Measurements from ENCODE around the gene CXXC5. TPM values are rescaled to one million over a fixed set of nuclear protein-coding genes. Genes with fewer than 3 reads are reported as not detected.
"Not testable (repeated sequence)": the region's sequence is repeated elsewhere in the genome, so short reads cannot be mapped to it uniquely, and the experiment has no call there.

Gene CXXC5
- total RNA-seq, 1 experiment from 2014 or later: 92.3 TPM

DNA sequence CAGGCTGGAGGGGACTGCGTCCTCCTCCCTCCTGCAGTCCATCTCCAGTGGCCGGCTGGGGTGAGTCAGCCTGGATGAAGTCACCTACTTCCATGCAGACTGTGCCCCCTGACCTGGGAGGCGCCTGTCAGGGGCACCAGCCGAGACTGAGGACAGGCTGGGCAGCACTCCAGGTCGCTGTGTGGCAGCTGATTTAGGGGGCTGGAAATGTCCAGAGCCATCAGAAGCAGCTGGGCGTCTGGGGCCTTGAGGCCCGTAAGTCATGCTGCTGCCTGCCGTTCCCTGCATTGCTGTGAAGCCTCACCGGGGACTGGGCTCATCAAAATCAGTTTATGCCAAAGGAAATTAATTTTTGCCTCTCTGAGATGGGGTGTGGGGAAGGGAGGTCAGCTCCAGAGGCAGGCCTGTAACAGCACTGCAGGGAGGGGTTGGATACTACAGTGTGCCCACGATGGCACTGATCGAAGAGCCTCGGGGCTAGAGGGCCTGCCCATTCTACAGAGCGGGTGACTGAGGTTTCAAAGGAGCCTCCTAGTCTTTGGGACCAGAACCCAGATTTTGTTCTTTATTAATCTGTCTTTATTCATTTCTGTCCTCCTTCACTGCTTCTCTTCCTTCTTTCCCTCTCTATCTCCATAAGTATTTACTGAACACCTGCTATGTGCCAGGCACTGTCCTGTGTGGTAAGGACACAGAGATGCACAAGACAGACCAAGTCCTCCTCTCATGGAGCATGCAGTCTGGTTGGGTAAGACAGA, 77.1 kb downstream of the CXXC5 start:
- H3K4me1 Mint-ChIP-seq (ENCODE audit: low read depth, unreplicated experiment): peaks cover 8% of the 10 kb centered on the region
- H3K9me3 Mint-ChIP-seq (ENCODE audit: unreplicated experiment): no peaks in the 10 kb centered on the region
- POLR2A ChIA-PET: no interaction called here
- no peak for DNase-seq
- CTCF ChIA-PET: no interaction called here
- BruUV-seq (replicated peaks): no TSS peak
- H3K27me3 ChIP-seq (replicated peaks; ENCODE audit: control insufficient read depth, insufficient read depth, low read length): no peaks in the 10 kb centered on the region
- H3K36me3 ChIP-seq (ENCODE audit: control insufficient read depth, insufficient read depth, low read length): no peaks in the 10 kb centered on the region
- H3K36me3 Mint-ChIP-seq (ENCODE audit: insufficient read depth, unreplicated experiment): no peaks in the 10 kb centered on the region
- H3K4me3 Mint-ChIP-seq (ENCODE audit: unreplicated experiment): no peak overlapping the region
- no peak overlapping the region for H3K4me3 ChIP-seq (ENCODE audit: low read depth, low read length)
- no peaks in the 10 kb centered on the region for H3K27me3 Mint-ChIP-seq (ENCODE audit: insufficient read depth, unreplicated experiment)
- TF ChIP-seq, protein P1, sequence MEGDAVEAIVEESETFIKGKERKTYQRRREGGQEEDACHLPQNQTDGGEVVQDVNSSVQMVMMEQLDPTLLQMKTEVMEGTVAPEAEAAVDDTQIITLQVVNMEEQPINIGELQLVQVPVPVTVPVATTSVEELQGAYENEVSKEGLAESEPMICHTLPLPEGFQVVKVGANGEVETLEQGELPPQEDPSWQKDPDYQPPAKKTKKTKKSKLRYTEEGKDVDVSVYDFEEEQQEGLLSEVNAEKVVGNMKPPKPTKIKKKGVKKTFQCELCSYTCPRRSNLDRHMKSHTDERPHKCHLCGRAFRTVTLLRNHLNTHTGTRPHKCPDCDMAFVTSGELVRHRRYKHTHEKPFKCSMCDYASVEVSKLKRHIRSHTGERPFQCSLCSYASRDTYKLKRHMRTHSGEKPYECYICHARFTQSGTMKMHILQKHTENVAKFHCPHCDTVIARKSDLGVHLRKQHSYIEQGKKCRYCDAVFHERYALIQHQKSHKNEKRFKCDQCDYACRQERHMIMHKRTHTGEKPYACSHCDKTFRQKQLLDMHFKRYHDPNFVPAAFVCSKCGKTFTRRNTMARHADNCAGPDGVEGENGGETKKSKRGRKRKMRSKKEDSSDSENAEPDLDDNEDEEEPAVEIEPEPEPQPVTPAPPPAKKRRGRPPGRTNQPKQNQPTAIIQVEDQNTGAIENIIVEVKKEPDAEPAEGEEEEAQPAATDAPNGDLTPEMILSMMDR (IDR thresholded peaks at IDR 0.05; ENCODE audit: insufficient read depth in 1 of 2, low read depth in 1 of 2, low read length in 1 of 2, severe bottlenecking in 1 of 2, unreplicated experiment in 1 of 2): no peak
- no peak overlapping the region for H3K27ac Mint-ChIP-seq (ENCODE audit: unreplicated experiment)
- peaks cover 4% of the 10 kb centered on the region; the same call in 1 of the 2 replicates for H3K4me1 ChIP-seq
- peaks cover under 1% of the 10 kb centered on the region for H3K9me3 ChIP-seq
- intact Hi-C loops (cut with micrococcal nuclease; ENCODE audit: unreplicated experiment): loop anchor here (1.0 kb wide), 1 partner anchor 21 kb away; no protein-coding TSS in a partner anchor

GRCh38 chr5:139726248-139726647, 78.1 kb downstream of the CXXC5 start:
- H3K9me3 ChIP-seq: no peaks in the 10 kb centered on the region
- Mint-ChIP-seq H3K36me3 (ENCODE audit: insufficient read depth, unreplicated experiment) (no peaks in the 10 kb centered on the region), H3K27ac (ENCODE audit: unreplicated experiment) (no peak overlapping the region), H3K4me3 (ENCODE audit: unreplicated experiment) (no peak overlapping the region), H3K4me1 (ENCODE audit: low read depth, unreplicated experiment) (peaks cover 8% of the 10 kb centered on the region), H3K27me3 (ENCODE audit: insufficient read depth, unreplicated experiment) (no peaks in the 10 kb centered on the region), H3K9me3 (ENCODE audit: unreplicated experiment) (no peaks in the 10 kb centered on the region)
- CTCF ChIA-PET: no interaction called here
- BruUV-seq (replicated peaks): no TSS peak
- POLR2A ChIA-PET: interaction anchor here (0.7 kb wide), 1 partner anchor 12 kb away, joined by 7 read pairs; no protein-coding TSS in a partner anchor
- TF ChIP-seq, protein P1 (IDR thresholded peaks at IDR 0.05; ENCODE audit: insufficient read depth in 1 of 2, low read depth in 1 of 2, low read length in 1 of 2, severe bottlenecking in 1 of 2, unreplicated experiment in 1 of 2): no peak
- no peak overlapping the region for H3K4me3 ChIP-seq (ENCODE audit: low read depth, low read length)
- H3K36me3 ChIP-seq (ENCODE audit: control insufficient read depth, insufficient read depth, low read length): no peaks in the 10 kb centered on the region
- peaks cover 3% of the 10 kb centered on the region; the same call in 1 of the 2 replicates for H3K4me1 ChIP-seq
- H3K27me3 ChIP-seq (replicated peaks; ENCODE audit: control insufficient read depth, insufficient read depth, low read length): no peaks in the 10 kb centered on the region
- intact Hi-C loops (cut with micrococcal nuclease; ENCODE audit: unreplicated experiment): no loop called here
- no peak for DNase-seq

DNA sequence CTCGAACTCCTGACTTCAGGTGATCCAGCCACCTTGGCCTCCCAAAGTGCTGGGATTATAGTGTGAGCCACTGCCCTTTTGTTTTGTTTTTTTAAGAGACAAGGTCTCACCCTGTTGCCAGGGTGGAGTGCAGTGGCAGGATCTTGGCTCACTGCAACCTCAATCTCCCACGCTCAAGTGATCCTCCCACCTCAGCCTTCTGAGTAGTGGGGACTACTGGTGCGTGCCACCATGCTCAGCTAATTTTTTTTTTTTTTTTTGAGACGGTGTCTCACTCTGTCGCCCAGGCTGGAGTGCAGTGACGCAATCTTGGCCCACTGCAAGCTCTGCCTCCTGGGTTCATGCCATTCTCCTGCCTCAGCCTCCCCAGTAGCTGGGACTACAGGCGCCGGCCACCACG, 79.5 kb downstream of the CXXC5 start:
- H3K4me1 ChIP-seq, CTCF ChIA-PET: not testable (repeated sequence)

More for the DNA sequence above, 79.5 kb downstream of the CXXC5 start:
- H3K4me3 Mint-ChIP-seq (ENCODE audit: unreplicated experiment); H3K27ac Mint-ChIP-seq (ENCODE audit: unreplicated experiment); H3K36me3 ChIP-seq (ENCODE audit: control insufficient read depth, insufficient read depth, low read length); intact Hi-C loops (cut with micrococcal nuclease; ENCODE audit: unreplicated experiment); H3K27me3 Mint-ChIP-seq (ENCODE audit: insufficient read depth, unreplicated experiment); H3K9me3 Mint-ChIP-seq (ENCODE audit: unreplicated experiment); H3K4me1 Mint-ChIP-seq (ENCODE audit: low read depth, unreplicated experiment); H3K4me3 ChIP-seq (ENCODE audit: low read depth, low read length); POLR2A ChIA-PET; H3K27me3 ChIP-seq (replicated peaks; ENCODE audit: control insufficient read depth, insufficient read depth, low read length); BruUV-seq (replicated peaks); H3K9me3 ChIP-seq; H3K36me3 Mint-ChIP-seq (ENCODE audit: insufficient read depth, unreplicated experiment); DNase-seq: not testable (repeated sequence)

Measured in Caco-2 (cell line).